ENCODE measurements around the gene MYLIP. TPM values are rescaled to one million over a fixed set of nuclear protein-coding genes. Genes with fewer than 3 reads are reported as not detected.

MYLIP gene
- total RNA-seq, 6 experiments from 2014 or later: 0.80 to 1.2 (median 1.0) TPM

GRCh38 chr6:16098211-16098610 is 30.7 kb upstream of the MYLIP start:
- DNase-seq: no peak

GRCh38 chr6:16102208-16102607 is 26.7 kb upstream of the MYLIP start:
- peaks cover 14% of the 10 kb centered on the region for H3K9me3 Mint-ChIP-seq
- H3K4me3 Mint-ChIP-seq: no peak overlapping the region
- H3K27ac Mint-ChIP-seq: no peak overlapping the region
- H3K4me1 Mint-ChIP-seq (ENCODE audit: low read depth): no peaks in the 10 kb centered on the region
- H3K27me3 Mint-ChIP-seq (ENCODE audit: insufficient read depth): peaks cover 9% of the 10 kb centered on the region
- TF ChIP-seq CTCF (IDR thresholded peaks at IDR 0.05): no peak
- no peak for DNase-seq
- no peaks in the 10 kb centered on the region for H3K36me3 Mint-ChIP-seq (ENCODE audit: low read depth)

More at GRCh38 chr6:16098211-16098610, 30.7 kb upstream of the MYLIP start:
- Mint-ChIP-seq H3K9me3 (peaks cover 14% of the 10 kb centered on the region), H3K4me1 (ENCODE audit: low read depth) (no peaks in the 10 kb centered on the region), H3K4me3 (no peak overlapping the region), H3K36me3 (ENCODE audit: low read depth) (no peaks in the 10 kb centered on the region), H3K27ac (no peak overlapping the region), H3K27me3 (ENCODE audit: insufficient read depth) (peaks cover 6% of the 10 kb centered on the region)
- no peak for TF ChIP-seq CTCF (IDR thresholded peaks at IDR 0.05)

- H3K27me3 Mint-ChIP-seq (ENCODE audit: insufficient read depth): peaks cover 8% of the 10 kb centered on the region
- TF ChIP-seq CTCF (IDR thresholded peaks at IDR 0.05): no peak
- H3K4me3 Mint-ChIP-seq: no peak overlapping the region
- peaks cover 14% of the 10 kb centered on the region for H3K9me3 Mint-ChIP-seq
- no peaks in the 10 kb centered on the region for H3K4me1 Mint-ChIP-seq (ENCODE audit: low read depth)
- H3K27ac Mint-ChIP-seq: no peak overlapping the region
- DNase-seq: no peak
- H3K36me3 Mint-ChIP-seq (ENCODE audit: low read depth): no peaks in the 10 kb centered on the region
Observed at GRCh38 chr6:16103722-16104121, 25.2 kb upstream of the MYLIP start.

- H3K9me3 Mint-ChIP-seq: peaks cover 8% of the 10 kb centered on the region
- no peak overlapping the region for H3K27ac Mint-ChIP-seq
- H3K27me3 Mint-ChIP-seq (ENCODE audit: insufficient read depth): peaks cover 8% of the 10 kb centered on the region
- DNase-seq: no peak
- H3K4me1 Mint-ChIP-seq (ENCODE audit: low read depth): no peaks in the 10 kb centered on the region
- H3K36me3 Mint-ChIP-seq (ENCODE audit: low read depth): no peaks in the 10 kb centered on the region
- no peak overlapping the region for H3K4me3 Mint-ChIP-seq
- no peak for TF ChIP-seq CTCF (IDR thresholded peaks at IDR 0.05)
Observed at GRCh38 chr6:16104624-16105433, 24.1 kb upstream of the MYLIP start.

- no peak for TF ChIP-seq CTCF (IDR thresholded peaks at IDR 0.05)
- no peaks in the 10 kb centered on the region; the same call in 1 of the 2 replicates for H3K9me3 Mint-ChIP-seq
- no peaks in the 10 kb centered on the region for H3K36me3 Mint-ChIP-seq (ENCODE audit: low read depth)
- no peaks in the 10 kb centered on the region for H3K4me1 Mint-ChIP-seq (ENCODE audit: low read depth)
- H3K27me3 Mint-ChIP-seq (ENCODE audit: insufficient read depth): peaks cover 10% of the 10 kb centered on the region
- H3K4me3 Mint-ChIP-seq: no peak overlapping the region
- H3K27ac Mint-ChIP-seq: no peak overlapping the region
- no peak for DNase-seq
Observed at GRCh38 chr6:16105854-16106253, 23.0 kb upstream of the MYLIP start.

Measured in HFFc6 (cell line).